ENCODE measurements around the gene RTF2.

- TF ChIP-seq, protein P1, sequence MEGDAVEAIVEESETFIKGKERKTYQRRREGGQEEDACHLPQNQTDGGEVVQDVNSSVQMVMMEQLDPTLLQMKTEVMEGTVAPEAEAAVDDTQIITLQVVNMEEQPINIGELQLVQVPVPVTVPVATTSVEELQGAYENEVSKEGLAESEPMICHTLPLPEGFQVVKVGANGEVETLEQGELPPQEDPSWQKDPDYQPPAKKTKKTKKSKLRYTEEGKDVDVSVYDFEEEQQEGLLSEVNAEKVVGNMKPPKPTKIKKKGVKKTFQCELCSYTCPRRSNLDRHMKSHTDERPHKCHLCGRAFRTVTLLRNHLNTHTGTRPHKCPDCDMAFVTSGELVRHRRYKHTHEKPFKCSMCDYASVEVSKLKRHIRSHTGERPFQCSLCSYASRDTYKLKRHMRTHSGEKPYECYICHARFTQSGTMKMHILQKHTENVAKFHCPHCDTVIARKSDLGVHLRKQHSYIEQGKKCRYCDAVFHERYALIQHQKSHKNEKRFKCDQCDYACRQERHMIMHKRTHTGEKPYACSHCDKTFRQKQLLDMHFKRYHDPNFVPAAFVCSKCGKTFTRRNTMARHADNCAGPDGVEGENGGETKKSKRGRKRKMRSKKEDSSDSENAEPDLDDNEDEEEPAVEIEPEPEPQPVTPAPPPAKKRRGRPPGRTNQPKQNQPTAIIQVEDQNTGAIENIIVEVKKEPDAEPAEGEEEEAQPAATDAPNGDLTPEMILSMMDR (IDR thresholded peaks at IDR 0.05): no peak
- TF ChIP-seq POLR2A (IDR thresholded peaks at IDR 0.05): no peak
Measured at GRCh38 chr20:56554869-56555268, 86.4 kb downstream of the RTF2 start.

Measured in sigmoid colon (tissue), 3 donors.